Activated T-cell treated with anti-CD3 and anti-CD28 coated beads, Interleukin-2, amount 50 U/mL, for 72 hours (primary cell): ENCODE measurements around the gene EFCAB3. TPM values are rescaled to one million over a fixed set of nuclear protein-coding genes. Genes with fewer than 3 reads are reported as not detected.

Experiments
- total RNA-seq, 2 donors: library from RNA; stranded (reverse); gene quantifications; one replicate each; pipeline ENCODE4 v1.2.3, GENCODE V29; 2022

Gene EFCAB3
- total RNA-seq, 2 donors from 2014 or later, result not detected

Other genes starting within 250 kb of the EFCAB3 start
- gene METTL2A, start 43.3 kb downstream of the EFCAB3 start, total RNA-seq, result 10 to 100 TPM; 21.2 to 24.7 TPM
- 10 to 100 TPM; 46.6 to 47.6 TPM for gene TLK2, start 98.3 kb downstream of the EFCAB3 start, total RNA-seq
- gene MRC2, start 247.1 kb downstream of the EFCAB3 start, total RNA-seq, result 10 to 100 TPM in 1 of 2 donors, 1 to 10 TPM in 1; 6.1 to 14.2 TPM